Measurements from ENCODE around the gene MYL6B. TPM values are rescaled to one million over a fixed set of nuclear protein-coding genes. Genes with fewer than 3 reads are reported as not detected.
A peak's percentile ranks its signal among the peaks of the same experiment; 100 is the strongest.

MYL6B gene
- polyA plus RNA-seq, 2 of the 4 experiments (the other 2 are of a cell fraction), result 67.0 to 83.9 TPM

GRCh38 chr12:56104109-56104814 lies 48.1 kb upstream of the MYL6B start, which contains the start of gene PA2G4 (continued):
- TF ChIP-seq ATOH8 (CRISPR knock-in tag; IDR thresholded peaks at IDR 0.05; ENCODE audit: low read depth) (no peak), ESRRA (IDR thresholded peaks at IDR 0.05; ENCODE audit: borderline replicate concordance, low read length) (no peak), CEBPB (IDR thresholded peaks at IDR 0.05) (no peak), HEYL (CRISPR knock-in tag; IDR thresholded peaks at IDR 0.05) (no peak), CHD4 (IDR thresholded peaks at IDR 0.05; ENCODE audit: borderline replicate concordance) (no peak), CBX2 (IDR thresholded peaks at IDR 0.05; ENCODE audit: borderline replicate concordance, low read depth) (no peak), JUNB (IDR thresholded peaks at IDR 0.05) (no peak), MYC (IDR thresholded peaks at IDR 0.05; ENCODE audit: borderline replicate concordance, low read length) (peak; percentile 91), POLR2A (IDR thresholded peaks at IDR 0.05; ENCODE audit: low read length) (peak; percentile 99), CHD2 (IDR thresholded peaks at IDR 0.05; ENCODE audit: low read length, partially characterized antibody) (peak; percentile 82), E2F6 (IDR thresholded peaks at IDR 0.05; ENCODE audit: borderline replicate concordance, low read depth) (peak; percentile 90; the same call in 1 of the 2 replicates), HES2 (IDR thresholded peaks at IDR 0.05) (no peak), ZNF302 (CRISPR knock-in tag; IDR thresholded peaks at IDR 0.05) (no peak), MAFK (IDR thresholded peaks at IDR 0.05; ENCODE audit: partially characterized antibody) (no peak), TFCP2L1 (CRISPR knock-in tag; IDR thresholded peaks at IDR 0.05) (no peak)

GRCh38 chr12:56104815-56105608 lies 47.4 kb upstream of the MYL6B start:
- H3K27ac ChIP-seq, result peak overlapping the region; percentile 94
- 3% methylated on average over 37 of the region's 40 CpGs for WGBS (ENCODE audit: missing lambda C conversion rate)
- DNase-seq (ENCODE audit: low read depth in 1 of 2, low spot score in 1 of 2) (peak in 1 of 2 experiments; percentile 31), FAIRE-seq (no peak), ATAC-seq (peak; percentile 45 to 53)
- H3K4me1 ChIP-seq, result peaks cover 24% of the 10 kb centered on the region
- POLR2A ChIA-PET, result interaction anchor here (0.5 to 3.4 kb wide), 15 partner anchors 10 to 532 kb away, joined by 3 to 77 read pairs (median 7); partner anchors contain the start of genes CNPY2, PYM1, RAB5B and RNF41
- H3K9me3 ChIP-seq, result no peaks in the 10 kb centered on the region
- TF ChIP-seq TFCP2L1 (CRISPR knock-in tag; IDR thresholded peaks at IDR 0.05) (no peak), MYC (IDR thresholded peaks at IDR 0.05; ENCODE audit: borderline replicate concordance, low read length) (0 out of 2 replicates have a peak, but pooled peaks have one; percentile 38), REST (IDR thresholded peaks at IDR 0.05) (no peak), USF2 (IDR thresholded peaks at IDR 0.05) (peak; percentile 6; the same call in 1 of the 2 replicates), EHF (CRISPR knock-in tag; IDR thresholded peaks at IDR 0.05) (no peak), MAX (IDR thresholded peaks at IDR 0.05) (peak; percentile 86), ZFP36 (IDR thresholded peaks at IDR 0.05; ENCODE audit: borderline replicate concordance, partially characterized antibody) (no peak)
- CTCF ChIA-PET, result interaction anchor here (0.6 to 4.1 kb wide), 8 partner anchors 9 to 331 kb away, joined by 3 to 23 read pairs (median 6); partner anchors contain the start of genes SUOX and ZC3H10
- H3K4me3 ChIP-seq, result peak overlapping the region; percentile 85
- peak overlapping the region; percentile 96 for H3K4me2 ChIP-seq
